ENCODE results near the gene SLC18A2. TPM values are rescaled to one million over a fixed set of nuclear protein-coding genes. Genes with fewer than 3 reads are reported as not detected.

The SLC18A2 gene
- total and polyA plus RNA-seq, 9 of the 15 experiments (the other 6 are each of a cell fraction or from before 2014, with no cell fraction given), result 0.03 to 5.4 (median 0.40) TPM

DNA sequence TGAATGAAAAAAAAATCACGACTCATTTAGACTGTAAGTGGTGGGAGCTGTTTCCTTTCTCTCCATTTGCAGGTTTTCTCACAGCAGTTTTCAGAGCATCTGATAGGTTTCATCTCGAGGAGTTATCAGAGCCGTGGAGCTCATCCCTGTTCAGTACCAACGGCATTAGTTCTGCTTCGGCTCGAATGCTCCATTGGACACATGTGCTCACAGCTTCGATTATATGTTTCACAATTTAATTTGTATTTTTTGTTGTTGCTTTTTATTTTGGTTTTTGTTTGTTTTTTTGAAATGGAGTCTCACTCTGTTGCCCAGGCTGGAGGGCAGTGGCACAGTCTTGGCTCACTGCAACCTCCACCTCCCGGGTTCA, 1.5 kb downstream of the SLC18A2 start:
- Histone ChIP-seq H3K27ac (ENCODE audit: extremely low read depth, low read depth, low read length) (no peak overlapping the region), H3K27me3 (ENCODE audit: control insufficient read depth in 2 of 2, insufficient read depth in 2 of 2, low read length in 2 of 2) (peaks cover 6 to 27% of the 10 kb centered on the region in 2 experiments), H3K9ac (ENCODE audit: insufficient read depth in 1 of 2, low read depth in 2 of 2, low read length in 2 of 2) (no peak overlapping the region), H3K4me1 (replicated peaks in 1 of 2; ENCODE audit: control insufficient read depth in 2 of 2, insufficient read depth in 2 of 2, low read length in 2 of 2) (peaks cover 0 to 17% of the 10 kb centered on the region in 2 experiments; a peak in 2 of 5 replicates), H3K9me1 (ENCODE audit: control insufficient read depth, insufficient read depth, low read length) (no peaks in the 10 kb centered on the region), H3K9me3 (replicated peaks; ENCODE audit: control insufficient read depth, insufficient read depth, low read depth, low read length) (no peaks in the 10 kb centered on the region), H4K20me1 (replicated peaks; ENCODE audit: control insufficient read depth, insufficient read depth, low read length) (no peaks in the 10 kb centered on the region), H3K4me3 (no peak overlapping the region), H3K4me2 (ENCODE audit: insufficient read depth, low read length) (no peak overlapping the region), H2AFZ (ENCODE audit: low read depth, low read length) (no peak overlapping the region), H3K36me3 (ENCODE audit: control insufficient read depth, insufficient read depth, low read length) (no peaks in the 10 kb centered on the region), H3K79me2 (ENCODE audit: control insufficient read depth, insufficient read depth, low read length) (no peaks in the 10 kb centered on the region)
- DNase-seq (ENCODE audit: extremely low read depth in 1 of 4, low spot score in 3 of 4) (no peak), ATAC-seq (no peak), FAIRE-seq (no peak)
- no TSS peak for BruUV-seq (replicated peaks)
- WGBS (ENCODE audit: insufficient coverage, low coverage, missing lambda C conversion rate), result 39% methylated on average over 7 of the region's 8 CpGs
- in situ Hi-C loops (cut with MboI) (loop anchor here (25.0 kb wide), 1 partner anchor 195 kb away; no protein-coding TSS in a partner anchor), intact Hi-C loops (cut with micrococcal nuclease) (no loop called here)
- ChIA-PET POLR2A (interaction anchor here (0.5 to 1.5 kb wide), 2 partner anchors 26 to 163 kb away, joined by 3 to 4 read pairs; no protein-coding TSS in a partner anchor), CTCF (ENCODE audit: low intra/inter-chr PET ratio) (no interaction called here)
- TF ChIP-seq HIVEP1 (CRISPR knock-in tag; IDR thresholded peaks at IDR 0.05), result no peak
- no peak for TF ChIP-seq TEAD2 (tag; IDR thresholded peaks at IDR 0.05)
- TF ChIP-seq, protein P1, sequence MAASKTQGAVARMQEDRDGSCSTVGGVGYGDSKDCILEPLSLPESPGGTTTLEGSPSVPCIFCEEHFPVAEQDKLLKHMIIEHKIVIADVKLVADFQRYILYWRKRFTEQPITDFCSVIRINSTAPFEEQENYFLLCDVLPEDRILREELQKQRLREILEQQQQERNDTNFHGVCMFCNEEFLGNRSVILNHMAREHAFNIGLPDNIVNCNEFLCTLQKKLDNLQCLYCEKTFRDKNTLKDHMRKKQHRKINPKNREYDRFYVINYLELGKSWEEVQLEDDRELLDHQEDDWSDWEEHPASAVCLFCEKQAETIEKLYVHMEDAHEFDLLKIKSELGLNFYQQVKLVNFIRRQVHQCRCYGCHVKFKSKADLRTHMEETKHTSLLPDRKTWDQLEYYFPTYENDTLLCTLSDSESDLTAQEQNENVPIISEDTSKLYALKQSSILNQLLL (CRISPR knock-in tag; IDR thresholded peaks at IDR 0.05; ENCODE audit: borderline replicate concordance), result no peak
- TF ChIP-seq ZNF707 (CRISPR knock-in tag; conservative IDR thresholded peaks at IDR 0.05), result no peak
- TF ChIP-seq, protein P2, sequence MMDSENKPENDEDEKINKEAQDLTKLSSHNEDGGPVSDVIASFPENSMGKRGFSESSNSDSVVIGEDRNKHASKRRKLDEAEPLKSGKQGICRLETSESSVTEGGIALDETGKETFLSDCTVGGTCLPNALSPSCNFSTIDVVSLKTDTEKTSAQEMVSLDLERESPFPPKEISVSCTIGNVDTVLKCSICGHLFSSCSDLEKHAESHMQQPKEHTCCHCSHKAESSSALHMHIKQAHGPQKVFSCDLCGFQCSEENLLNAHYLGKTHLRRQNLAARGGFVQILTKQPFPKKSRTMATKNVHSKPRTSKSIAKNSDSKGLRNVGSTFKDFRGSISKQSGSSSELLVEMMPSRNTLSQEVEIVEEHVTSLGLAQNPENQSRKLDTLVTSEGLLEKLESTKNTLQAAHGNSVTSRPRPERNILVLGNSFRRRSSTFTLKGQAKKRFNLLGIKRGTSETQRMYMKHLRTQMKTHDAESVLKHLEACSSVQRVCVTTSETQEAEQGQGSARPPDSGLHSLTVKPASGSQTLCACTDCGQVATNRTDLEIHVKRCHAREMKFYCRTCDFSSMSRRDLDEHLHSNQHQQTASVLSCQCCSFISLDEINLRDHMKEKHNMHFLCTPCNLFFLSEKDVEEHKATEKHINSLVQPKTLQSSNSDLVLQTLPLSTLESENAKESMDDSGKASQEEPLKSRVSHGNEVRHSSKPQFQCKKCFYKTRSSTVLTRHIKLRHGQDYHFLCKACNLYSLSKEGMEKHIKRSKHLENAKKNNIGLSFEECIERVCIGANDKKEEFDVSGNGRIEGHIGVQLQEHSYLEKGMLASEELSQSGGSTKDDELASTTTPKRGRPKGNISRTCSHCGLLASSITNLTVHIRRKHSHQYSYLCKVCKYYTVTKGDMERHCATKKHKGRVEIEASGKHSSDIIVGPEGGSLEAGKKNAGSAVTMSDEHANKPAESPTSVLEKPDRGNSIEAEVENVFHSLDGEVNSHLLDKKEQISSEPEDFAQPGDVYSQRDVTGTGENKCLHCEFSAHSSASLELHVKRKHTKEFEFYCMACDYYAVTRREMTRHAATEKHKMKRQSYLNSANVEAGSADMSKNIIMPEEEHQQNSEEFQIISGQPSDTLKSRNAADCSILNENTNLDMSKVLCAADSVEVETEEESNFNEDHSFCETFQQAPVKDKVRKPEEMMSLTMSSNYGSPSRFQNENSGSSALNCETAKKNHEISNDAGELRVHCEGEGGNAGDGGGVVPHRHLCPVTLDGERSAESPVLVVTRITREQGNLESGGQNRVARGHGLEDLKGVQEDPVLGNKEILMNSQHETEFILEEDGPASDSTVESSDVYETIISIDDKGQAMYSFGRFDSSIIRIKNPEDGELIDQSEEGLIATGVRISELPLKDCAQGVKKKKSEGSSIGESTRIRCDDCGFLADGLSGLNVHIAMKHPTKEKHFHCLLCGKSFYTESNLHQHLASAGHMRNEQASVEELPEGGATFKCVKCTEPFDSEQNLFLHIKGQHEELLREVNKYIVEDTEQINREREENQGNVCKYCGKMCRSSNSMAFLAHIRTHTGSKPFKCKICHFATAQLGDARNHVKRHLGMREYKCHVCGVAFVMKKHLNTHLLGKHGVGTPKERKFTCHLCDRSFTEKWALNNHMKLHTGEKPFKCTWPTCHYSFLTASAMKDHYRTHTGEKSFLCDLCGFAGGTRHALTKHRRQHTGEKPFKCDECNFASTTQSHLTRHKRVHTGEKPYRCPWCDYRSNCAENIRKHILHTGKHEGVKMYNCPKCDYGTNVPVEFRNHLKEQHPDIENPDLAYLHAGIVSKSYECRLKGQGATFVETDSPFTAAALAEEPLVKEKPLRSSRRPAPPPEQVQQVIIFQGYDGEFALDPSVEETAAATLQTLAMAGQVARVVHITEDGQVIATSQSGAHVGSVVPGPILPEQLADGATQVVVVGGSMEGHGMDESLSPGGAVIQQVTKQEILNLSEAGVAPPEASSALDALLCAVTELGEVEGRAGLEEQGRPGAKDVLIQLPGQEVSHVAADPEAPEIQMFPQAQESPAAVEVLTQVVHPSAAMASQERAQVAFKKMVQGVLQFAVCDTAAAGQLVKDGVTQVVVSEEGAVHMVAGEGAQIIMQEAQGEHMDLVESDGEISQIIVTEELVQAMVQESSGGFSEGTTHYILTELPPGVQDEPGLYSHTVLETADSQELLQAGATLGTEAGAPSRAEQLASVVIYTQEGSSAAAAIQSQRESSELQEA (IDR thresholded peaks at IDR 0.05; ENCODE audit: low read depth), result no peak
- TF ChIP-seq SMAD2 (IDR thresholded peaks at IDR 0.05; ENCODE audit: low read depth, low read length), result no peak
- TF ChIP-seq NCOA2 (IDR thresholded peaks at IDR 0.05; ENCODE audit: partially characterized antibody in 2 of 2), result no peak
- TF ChIP-seq MCM3 (IDR thresholded peaks at IDR 0.05), result no peak
- TF ChIP-seq KLF16 (IDR thresholded peaks at IDR 0.05), result no peak
- TF ChIP-seq CBFB (CRISPR knock-in tag; IDR thresholded peaks at IDR 0.05), result no peak
- TF ChIP-seq, protein P3, sequence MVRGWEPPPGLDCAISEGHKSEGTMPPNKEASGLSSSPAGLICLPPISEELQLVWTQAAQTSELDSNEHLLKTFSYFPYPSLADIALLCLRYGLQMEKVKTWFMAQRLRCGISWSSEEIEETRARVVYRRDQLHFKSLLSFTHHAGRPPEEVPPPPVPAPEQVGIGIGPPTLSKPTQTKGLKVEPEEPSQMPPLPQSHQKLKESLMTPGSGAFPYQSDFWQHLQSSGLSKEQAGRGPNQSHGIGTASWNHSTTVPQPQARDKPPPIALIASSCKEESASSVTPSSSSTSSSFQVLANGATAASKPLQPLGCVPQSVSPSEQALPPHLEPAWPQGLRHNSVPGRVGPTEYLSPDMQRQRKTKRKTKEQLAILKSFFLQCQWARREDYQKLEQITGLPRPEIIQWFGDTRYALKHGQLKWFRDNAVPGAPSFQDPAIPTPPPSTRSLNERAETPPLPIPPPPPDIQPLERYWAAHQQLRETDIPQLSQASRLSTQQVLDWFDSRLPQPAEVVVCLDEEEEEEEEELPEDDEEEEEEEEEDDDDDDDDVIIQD (CRISPR knock-in tag; IDR thresholded peaks at IDR 0.05), result no peak
